CD4-positive, alpha-beta T cell treated with Interleukin-15 for 1 hour (primary cell): Measurements from ENCODE around the gene BIN1.
A peak's percentile ranks its signal among the peaks of the same experiment; 100 is the strongest.

ENCODE experiments used
- DNase-seq: peaks from one replicate; pipeline ENCODE4 v3.0.0-alpha.2; 2020

The BIN1 gene

DNA sequence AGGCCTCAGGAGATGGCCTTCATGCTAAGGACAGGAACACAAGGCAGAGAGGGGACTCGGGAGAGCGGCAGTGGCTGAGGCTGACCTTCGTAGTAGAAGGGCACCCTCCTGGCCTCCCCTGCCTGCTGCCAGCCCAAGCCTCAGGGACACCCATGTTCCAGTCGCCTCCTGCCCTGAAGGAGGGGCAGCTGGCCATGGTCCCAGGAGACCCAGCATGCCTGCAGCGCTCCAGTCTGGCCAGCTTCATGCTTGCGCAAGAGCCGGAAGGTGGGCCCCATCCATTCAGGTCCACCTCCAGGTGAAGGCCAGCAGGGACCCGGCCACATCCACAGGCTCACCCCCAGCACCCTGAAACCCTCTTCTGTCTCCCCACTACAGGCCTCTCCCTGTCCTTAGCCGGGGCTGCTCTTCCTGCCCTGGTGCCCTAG lies 35.0 kb downstream of the BIN1 start:
- no peak for DNase-seq

DNA sequence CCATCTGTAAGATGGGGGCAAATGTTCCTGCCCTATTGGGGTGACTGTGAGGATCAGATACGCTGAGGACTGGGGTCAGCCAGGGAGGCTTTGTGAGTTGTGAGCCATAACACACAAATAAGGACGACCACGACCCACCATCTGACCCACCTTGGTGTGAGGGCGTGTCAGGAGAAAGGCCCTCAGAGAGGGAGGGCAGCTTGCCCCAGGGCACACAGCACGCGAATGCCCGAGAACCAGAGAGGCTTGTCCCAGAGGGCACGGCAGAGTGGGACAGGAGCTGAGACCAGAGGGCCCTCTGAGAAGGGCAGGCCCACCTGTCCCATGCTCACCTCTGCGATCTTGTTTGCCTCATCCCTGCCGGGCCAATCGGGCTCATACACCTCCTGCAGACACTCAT lies 36.7 kb downstream of the BIN1 start:
- no peak for DNase-seq

GRCh38 chr2:127069536-127069935 lies 37.4 kb downstream of the BIN1 start:
- DNase-seq = no peak

- no peak for DNase-seq
Observed at GRCh38 chr2:127069003-127069402, 38.0 kb downstream of the BIN1 start.

DNA sequence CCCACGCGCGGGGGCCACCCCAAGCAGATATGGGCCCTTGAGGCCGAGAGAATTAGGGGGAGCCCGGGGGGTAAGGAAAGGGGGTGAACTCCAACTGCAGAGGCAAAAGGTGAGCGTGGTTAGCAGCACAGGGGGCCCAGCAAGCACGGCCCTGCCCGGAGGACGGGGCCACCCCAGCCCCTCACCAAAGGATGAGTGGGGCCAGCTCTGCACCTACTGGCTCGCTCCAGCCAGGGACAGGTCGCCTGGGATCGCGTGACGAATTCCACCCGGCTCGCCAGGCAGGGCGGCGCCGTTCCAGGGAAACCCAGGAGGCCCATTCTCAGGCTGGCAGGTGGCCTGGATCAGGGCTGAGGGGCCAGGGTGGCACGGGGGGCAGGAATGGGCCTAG lies 38.6 kb downstream of the BIN1 start:
- no peak for DNase-seq

- peak; percentile 60 for DNase-seq
Observed at GRCh38 chr2:127067620-127068350, 39.2 kb downstream of the BIN1 start.

DNA sequence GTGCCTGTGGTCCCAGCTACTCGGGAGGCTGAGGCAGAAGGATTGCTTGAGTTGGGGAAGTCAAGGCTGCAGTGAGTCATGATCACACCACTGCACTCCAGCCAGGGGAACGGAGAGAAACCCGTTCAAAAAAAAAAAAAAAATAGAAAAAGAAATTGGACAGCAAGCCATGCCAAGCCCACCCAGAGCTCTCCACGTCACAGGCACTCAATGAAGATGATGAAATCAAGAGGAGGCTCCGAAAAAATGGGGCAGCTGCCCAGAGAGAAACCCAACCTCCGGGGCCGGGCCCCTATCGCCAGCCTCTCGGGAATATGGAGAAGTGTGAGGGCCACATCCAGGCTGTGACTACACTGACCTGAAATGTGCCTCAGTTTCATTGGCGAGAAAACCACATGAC lies 40.0 kb downstream of the BIN1 start:
- DNase-seq = peak; percentile 58

- DNase-seq = no peak
Observed at GRCh38 chr2:127065940-127066318, 41.0 kb downstream of the BIN1 start.

DNA sequence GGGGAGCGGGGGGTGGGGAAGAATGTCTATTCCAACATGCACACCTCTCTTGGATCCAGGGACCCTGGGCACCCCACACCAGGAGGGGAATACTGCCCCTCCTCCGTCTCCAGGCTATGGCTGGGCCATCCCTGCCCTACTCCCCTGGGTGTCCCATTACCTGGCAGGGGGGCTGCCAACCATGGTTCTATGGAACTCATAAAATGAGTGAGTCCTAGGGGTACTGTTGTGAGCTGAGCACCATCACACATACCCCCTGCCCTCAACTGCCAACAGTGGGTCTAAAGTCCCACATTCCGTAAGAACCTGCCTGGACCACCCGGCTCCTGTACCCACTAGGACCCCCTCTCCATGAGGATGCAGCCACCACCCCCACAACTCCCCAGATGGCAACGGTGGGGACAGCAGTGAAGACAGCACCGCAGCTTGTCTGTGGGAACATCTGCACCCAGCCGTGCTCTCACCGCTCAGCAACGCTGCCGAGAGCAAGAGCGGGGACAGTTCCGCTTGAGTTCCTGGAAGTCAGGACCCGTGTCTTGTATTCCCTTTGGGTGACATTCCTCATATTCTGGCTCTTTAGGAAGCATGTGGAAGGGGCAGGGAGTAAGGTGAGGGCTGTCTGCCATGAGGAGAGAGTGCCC lies 41.5 kb downstream of the BIN1 start:
- DNase-seq = no peak

- peak; percentile 88 for DNase-seq
Observed at GRCh38 chr2:127064642-127065250, 42.2 kb downstream of the BIN1 start.

DNA sequence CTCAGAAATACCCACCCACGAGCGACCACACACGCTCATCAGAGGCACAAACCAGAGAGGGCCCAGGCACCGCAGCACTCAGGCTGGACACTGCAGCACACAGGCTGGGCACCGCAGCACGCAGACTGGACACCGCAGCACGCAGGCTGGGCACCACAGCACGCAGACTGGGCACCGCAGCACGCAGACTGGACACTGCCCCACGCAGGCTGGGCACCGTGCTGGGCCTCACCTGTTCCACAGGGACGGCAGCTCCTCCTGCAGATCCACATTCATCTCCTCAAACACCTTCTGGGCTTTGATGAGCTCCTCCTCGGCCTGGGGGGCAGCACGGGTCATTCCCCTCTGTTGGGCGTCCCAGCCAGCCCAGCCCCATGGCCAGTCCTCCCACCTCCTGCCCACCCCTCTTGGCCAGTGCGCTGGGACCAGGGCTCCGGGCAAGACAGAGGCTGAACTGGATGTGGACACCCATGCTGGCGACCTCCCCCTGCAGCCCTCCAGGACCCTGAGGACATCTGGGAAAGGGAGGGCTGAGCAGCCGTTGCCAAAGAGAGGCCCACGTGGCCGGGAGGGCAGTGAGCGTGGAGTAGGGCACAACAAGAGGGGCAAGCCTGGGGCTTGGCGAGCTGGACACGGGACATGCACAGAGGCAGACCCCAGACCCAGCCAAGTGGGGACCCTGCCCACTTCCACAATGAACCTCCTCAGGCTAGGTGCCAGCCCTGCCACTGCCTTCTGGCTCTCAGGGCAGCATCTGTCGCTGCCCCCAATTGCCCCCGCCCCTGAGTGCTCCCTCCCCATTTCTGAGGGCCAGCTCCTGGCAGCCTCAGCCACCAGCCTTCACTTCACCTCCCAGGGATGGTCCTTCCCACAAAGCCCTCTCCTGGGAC lies 43.0 kb downstream of the BIN1 start:
- no peak for DNase-seq

GRCh38 chr2:127061375-127062273 lies 45.3 kb downstream of the BIN1 start:
- DNase-seq = no peak

DNA sequence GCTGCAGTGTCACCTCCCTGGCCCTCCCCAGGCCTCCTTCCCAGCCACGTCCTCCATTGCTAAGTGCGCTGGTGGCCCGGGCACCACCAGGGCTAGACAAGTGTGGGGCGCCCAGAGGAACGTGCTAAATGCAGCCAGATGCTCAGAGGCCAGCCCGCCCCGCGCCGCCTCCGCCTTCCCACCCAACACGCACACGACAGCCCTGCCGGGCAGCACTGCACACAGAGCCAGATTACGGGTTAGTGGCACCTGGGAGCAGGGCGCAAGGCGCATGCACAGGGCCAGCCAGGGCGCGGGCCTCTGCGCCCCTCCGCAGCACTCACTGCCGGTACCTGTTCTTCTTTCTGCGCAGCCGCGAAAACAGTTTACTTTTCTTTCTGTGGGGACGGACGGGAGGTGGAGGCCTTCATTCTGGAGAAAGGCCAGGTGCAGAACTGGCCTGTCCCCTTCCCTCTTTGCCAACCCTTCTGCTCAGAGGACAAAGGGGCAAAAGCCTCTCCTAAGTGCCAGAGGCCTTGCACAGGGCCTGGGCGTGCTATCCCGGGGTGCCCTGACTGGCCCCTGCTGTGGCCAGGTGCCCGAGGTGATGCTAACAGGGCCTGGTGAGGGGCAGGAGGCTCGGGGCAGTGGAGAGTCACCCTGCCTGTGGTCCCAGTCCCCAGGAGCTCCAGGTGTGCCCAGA lies 46.5 kb downstream of the BIN1 start:
- no peak for DNase-seq

GRCh38 chr2:127059559-127059958 lies 47.4 kb downstream of the BIN1 start:
- no peak for DNase-seq

GRCh38 chr2:127058954-127059252 lies 48.1 kb downstream of the BIN1 start:
- DNase-seq = no peak

GRCh38 chr2:127058246-127058953 lies 48.6 kb downstream of the BIN1 start:
- DNase-seq = no peak

- DNase-seq = no peak
Observed at GRCh38 chr2:127057371-127058245, 49.3 kb downstream of the BIN1 start.

DNA sequence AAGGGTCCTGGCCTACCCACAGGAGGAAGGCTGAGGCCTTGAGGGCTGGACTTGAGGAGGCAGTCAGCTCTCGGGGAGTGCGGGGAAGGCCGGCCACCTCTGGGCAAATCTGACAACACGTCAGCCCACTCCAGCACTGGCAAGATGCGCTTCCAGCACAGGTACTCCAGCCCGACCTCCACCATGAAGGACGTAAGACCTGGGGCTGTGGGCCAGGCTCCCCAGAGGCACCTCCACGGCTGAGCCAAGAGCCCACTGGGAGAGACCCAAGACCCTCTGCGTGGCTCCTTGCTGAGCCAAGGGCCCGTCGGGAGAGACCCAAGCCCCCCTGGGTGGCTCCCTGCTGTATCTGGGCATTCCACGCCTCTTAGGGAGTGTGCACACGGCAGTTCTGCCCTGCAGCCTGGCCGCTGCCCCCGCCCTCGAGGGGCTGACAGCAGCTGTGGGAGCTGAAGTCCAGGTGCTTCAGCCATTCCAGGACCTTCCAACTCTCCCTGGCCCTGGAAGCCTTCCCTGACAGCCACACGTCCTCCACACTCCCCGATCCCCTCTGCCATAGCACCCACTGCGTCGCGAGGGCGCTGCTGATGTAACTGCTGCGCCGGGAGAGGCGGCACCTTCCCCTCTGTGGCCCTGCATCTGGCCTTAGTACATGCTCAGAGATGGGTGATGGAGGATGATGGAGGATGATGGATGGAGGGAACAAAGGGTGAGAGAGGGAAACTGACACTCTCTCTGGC lies 50.2 kb downstream of the BIN1 start:
- no peak for DNase-seq

GRCh38 chr2:127056086-127056485 lies 50.9 kb downstream of the BIN1 start:
- no peak for DNase-seq

- DNase-seq = no peak
Observed at GRCh38 chr2:127055786-127056076, 51.2 kb downstream of the BIN1 start.
